Thoracic aorta (tissue), 2 donors: Measurements from ENCODE around the gene LRP1-AS. TPM values are rescaled to one million over a fixed set of nuclear protein-coding genes. Genes with fewer than 3 reads are reported as not detected.

Experiments
- ATAC-seq: fragments of 150-250 bp; one replicate; pipeline ENCODE4 v1.8.0; 2017; ENCODE audit warnings: low read depth; ENCODE audit not compliant: insufficient number of reproducible peaks, low FRiP score
- DNase-seq: peaks from one replicate; pipeline ENCODE4 v3.0.0-alpha.2; 2020; ENCODE audit warnings: low spot score
- H3K27ac ChIP-seq, 2 donors: fragments of 200-600 bp; sonication (generic); 1 replicate in 1 of 2; 2 replicates in 1 of 2; pipeline ENCODE4 v1.5.1; 2016; ENCODE audit warnings: mild to moderate bottlenecking in 2 of 2, moderate library complexity in 2 of 2
- H3K27me3 ChIP-seq: fragments of 200-600 bp; sonication (generic); replicated peaks from 2 replicates; pipeline ENCODE4 v1.6.0; 2016; ENCODE audit warnings: mild to moderate bottlenecking; ENCODE audit not compliant: insufficient read depth
- H3K36me3 ChIP-seq: fragments of 200-600 bp; sonication (generic); one replicate; pipeline ENCODE4 v1.5.1; 2016
- H3K4me1 ChIP-seq, 2 donors: fragments of 200-600 bp; sonication (generic); 1 replicate in 1 of 2; 2 replicates in 1 of 2; pipeline versions ENCODE4 v1.5.1 to v1.6.0; 2016; ENCODE audit warnings: low read depth in 2 of 2, mild to moderate bottlenecking in 1 of 2; ENCODE audit not compliant: control insufficient read depth in 1 of 2
- H3K4me3 ChIP-seq: fragments of 200-600 bp; sonication (generic); 2 replicates; pipeline ENCODE4 v1.5.1; 2016; ENCODE audit warnings: mild to moderate bottlenecking
- H3K9me3 ChIP-seq: fragments of 200-600 bp; sonication (generic); 2 replicates; pipeline ENCODE4 v1.5.1; 2016
- total RNA-seq, 2 donors: library from RNA; depleted of rRNA; stranded (reverse); fragments of >200 nt; gene quantifications; one replicate each; pipeline versions ENCODE4 v1.1.0 to v1.2.3, GENCODE V29; 2016
- TF ChIP-seq, protein P1 (sequence below): fragments of 200-600 bp; sonication (generic); IDR thresholded peaks from one replicate; pipeline ENCODE4 v1.5.1; 2019; ENCODE audit warnings: antibody characterized with exemption

LRP1-AS gene
- total RNA-seq, 2 donors from 2014 or later: not detected

DNA sequence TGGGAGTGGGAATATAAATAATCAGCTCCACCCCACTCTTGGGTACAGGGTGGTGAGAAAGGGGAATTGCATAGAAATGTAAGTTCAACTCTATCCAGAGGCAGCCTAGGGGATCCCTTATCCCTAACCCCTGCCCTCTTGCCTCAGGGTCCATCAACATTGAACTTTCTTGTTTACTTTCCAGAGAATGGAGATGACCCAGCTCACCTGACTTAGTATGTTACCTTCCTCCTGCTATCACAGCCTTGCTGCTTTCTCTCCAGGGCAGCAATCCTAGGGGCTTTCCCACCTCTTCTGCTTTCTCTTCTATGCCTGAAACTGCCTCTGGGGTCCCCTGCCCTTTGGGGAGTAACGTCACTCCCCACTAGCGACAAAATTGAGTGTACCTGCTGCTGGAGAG lies 16.5 kb downstream of the LRP1-AS start:
- Histone ChIP-seq H3K36me3 (no peaks in the 10 kb centered on the region), H3K27ac (peak overlapping the region; percentile 80 to 99), H3K4me3 (peak overlapping the region; percentile 94), H3K4me1 (peaks cover 59 to 68% of the 10 kb centered on the region in 2 donors), H3K9me3 (no peaks in the 10 kb centered on the region), H3K27me3 (no peaks in the 10 kb centered on the region)
- DNase-seq (no peak), ATAC-seq (no peak)
- TF ChIP-seq, protein P1, sequence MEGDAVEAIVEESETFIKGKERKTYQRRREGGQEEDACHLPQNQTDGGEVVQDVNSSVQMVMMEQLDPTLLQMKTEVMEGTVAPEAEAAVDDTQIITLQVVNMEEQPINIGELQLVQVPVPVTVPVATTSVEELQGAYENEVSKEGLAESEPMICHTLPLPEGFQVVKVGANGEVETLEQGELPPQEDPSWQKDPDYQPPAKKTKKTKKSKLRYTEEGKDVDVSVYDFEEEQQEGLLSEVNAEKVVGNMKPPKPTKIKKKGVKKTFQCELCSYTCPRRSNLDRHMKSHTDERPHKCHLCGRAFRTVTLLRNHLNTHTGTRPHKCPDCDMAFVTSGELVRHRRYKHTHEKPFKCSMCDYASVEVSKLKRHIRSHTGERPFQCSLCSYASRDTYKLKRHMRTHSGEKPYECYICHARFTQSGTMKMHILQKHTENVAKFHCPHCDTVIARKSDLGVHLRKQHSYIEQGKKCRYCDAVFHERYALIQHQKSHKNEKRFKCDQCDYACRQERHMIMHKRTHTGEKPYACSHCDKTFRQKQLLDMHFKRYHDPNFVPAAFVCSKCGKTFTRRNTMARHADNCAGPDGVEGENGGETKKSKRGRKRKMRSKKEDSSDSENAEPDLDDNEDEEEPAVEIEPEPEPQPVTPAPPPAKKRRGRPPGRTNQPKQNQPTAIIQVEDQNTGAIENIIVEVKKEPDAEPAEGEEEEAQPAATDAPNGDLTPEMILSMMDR: no peak

DNA sequence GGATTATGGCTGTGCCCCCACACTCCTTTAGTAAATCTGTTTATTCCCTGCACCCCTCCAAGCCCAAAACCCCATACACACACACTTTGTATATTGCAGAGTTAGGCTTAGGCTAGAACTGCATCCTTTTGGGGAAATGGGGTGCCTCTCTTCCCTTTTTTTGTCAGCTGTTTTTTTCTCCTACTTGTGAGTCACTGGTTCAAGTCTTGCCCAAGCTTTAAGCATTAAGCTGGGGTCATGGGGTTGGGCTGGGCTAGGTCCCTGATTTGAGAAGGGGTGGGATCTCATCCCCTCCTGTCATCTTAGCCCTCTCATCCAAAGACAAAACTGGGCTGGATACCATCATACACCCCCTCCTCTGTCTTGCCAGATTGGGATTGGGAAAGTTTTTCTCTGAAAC lies 17.5 kb downstream of the LRP1-AS start:
- Histone ChIP-seq H3K4me1 (peaks cover 48 to 57% of the 10 kb centered on the region in 2 donors), H3K27me3 (no peaks in the 10 kb centered on the region), H3K36me3 (no peaks in the 10 kb centered on the region), H3K9me3 (no peaks in the 10 kb centered on the region), H3K27ac (peak overlapping the region; percentile 80 to 99), H3K4me3 (peak overlapping the region; percentile 94)
- DNase-seq (no peak), ATAC-seq (no peak)
- TF ChIP-seq, protein P1: no peak

DNA sequence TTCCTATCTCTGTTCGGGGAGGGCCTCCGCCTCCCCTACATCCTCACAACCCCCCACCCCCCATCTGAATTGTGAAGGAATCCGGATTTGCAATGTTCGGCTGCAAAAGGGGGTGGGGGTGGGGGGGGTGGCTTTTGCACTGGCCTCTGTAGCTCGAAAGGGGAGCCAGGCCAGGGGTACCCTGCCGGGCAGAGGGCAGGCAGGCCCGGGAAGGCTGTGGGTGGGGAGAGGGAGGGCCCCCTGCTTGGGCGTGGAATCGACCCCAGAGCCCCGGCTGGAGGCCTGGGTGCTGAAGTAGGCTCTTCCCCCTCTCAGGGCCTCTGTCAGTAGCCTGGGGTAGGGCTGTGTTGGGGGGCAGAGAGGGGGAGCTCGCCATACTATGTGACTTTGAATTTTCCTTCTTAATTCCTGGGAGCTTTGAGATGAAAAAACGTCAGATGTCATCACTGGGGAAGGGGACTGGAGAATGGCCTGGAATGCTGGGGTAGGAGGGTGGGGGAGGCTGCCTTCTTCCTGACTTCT lies 18.0 kb downstream of the LRP1-AS start:
- DNase-seq (no peak), ATAC-seq (no peak)
- no peaks in the 10 kb centered on the region for H3K9me3 ChIP-seq
- no peaks in the 10 kb centered on the region for H3K27me3 ChIP-seq
- H3K4me1 ChIP-seq: peaks cover 43 to 52% of the 10 kb centered on the region in 2 donors
- TF ChIP-seq, protein P1: no peak
- H3K36me3 ChIP-seq: no peaks in the 10 kb centered on the region
- H3K27ac ChIP-seq: peak overlapping the region; percentile 80 to 99
- peak overlapping the region; percentile 94 for H3K4me3 ChIP-seq

DNA sequence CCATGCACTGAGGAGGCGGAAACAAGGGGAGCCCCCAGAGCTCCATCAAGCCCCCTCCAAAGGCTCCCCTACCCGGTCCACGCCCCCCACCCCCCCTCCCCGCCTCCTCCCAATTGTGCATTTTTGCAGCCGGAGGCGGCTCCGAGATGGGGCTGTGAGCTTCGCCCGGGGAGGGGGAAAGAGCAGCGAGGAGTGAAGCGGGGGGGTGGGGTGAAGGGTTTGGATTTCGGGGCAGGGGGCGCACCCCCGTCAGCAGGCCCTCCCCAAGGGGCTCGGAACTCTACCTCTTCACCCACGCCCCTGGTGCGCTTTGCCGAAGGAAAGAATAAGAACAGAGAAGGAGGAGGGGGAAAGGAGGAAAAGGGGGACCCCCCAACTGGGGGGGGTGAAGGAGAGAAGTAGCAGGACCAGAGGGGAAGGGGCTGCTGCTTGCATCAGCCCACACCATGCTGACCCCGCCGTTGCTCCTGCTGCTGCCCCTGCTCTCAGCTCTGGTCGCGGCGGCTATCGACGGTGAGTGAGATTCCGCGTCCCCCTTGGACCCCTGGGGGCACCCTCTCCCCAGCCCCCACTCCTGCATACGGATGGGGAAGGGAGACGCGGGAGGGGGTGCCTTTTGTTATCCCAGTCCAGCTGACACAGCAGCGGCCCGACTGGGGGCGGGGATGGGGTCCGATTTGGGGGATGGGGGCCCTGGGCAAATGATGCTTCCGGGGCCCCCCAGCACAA lies 18.7 kb downstream of the LRP1-AS start:
- H3K4me1 ChIP-seq: peaks cover 36 to 45% of the 10 kb centered on the region in 2 donors
- no peak for DNase-seq
- H3K9me3 ChIP-seq: no peaks in the 10 kb centered on the region

More for the DNA sequence above, 18.7 kb downstream of the LRP1-AS start:
- Histone ChIP-seq H3K4me3 (peak overlapping the region; percentile 94), H3K27me3 (no peaks in the 10 kb centered on the region), H3K27ac (peak overlapping the region; percentile 80 to 99), H3K36me3 (no peaks in the 10 kb centered on the region)
- no peak for ATAC-seq
- TF ChIP-seq, protein P1: no peak
